ENCODE data around the gene HEMGN. TPM values are rescaled to one million over a fixed set of nuclear protein-coding genes. Genes with fewer than 3 reads are reported as not detected.

Gene HEMGN
- total and polyA plus RNA-seq, 2 of the 8 experiments (the other 6 are each of a cell fraction or from before 2014, with no cell fraction given): not detected

- H3K36me3 ChIP-seq (ENCODE audit: control insufficient read depth in 2 of 4, insufficient read depth in 4 of 4, low read length in 3 of 4): no peaks in the 10 kb centered on the region
- WGBS, 2 experiments (ENCODE audit: extremely low coverage in 1 of 2, insufficient coverage in 1 of 2, insufficient read length in 1 of 2, insufficient replicate concordance in 2 of 2, low coverage in 1 of 2, low lambda C conversion rate in 2 of 2, missing lambda C conversion rate in 1 of 2): 81% methylated on average over 2 of the region's 2 CpGs; no CpG with 5 or more reads in 1 of the 2 experiments
- ChIA-PET POLR2A (ENCODE audit: partially characterized antibody) (interaction anchor here (0.6 kb wide), 1 partner anchor 41 kb away, joined by 3 read pairs; the partner anchor contains the start of gene TRMO), CTCF (ENCODE audit: partially characterized antibody) (interaction anchor here (1.2 to 2.0 kb wide), 2 partner anchors 10 to 12 kb away, joined by 4 to 7 read pairs; no protein-coding TSS in a partner anchor)
- no peak for FAIRE-seq
- H3K4me1 ChIP-seq (replicated peaks in 1 of 4; ENCODE audit: control insufficient read depth in 3 of 4, insufficient read depth in 4 of 4, low read length in 3 of 4): no peaks in the 10 kb centered on the region
- no peaks in the 10 kb centered on the region for H3K9me3 ChIP-seq (ENCODE audit: insufficient read depth in 2 of 2, low read depth in 1 of 2, low read length in 1 of 2)
- no peaks in the 10 kb centered on the region for H3K79me1 ChIP-seq (ENCODE audit: low read depth, low read length)
- no peak for DNase-seq (ENCODE audit: low read depth in 1 of 2, low spot score in 2 of 2)
- H3K4me3 ChIP-seq (ENCODE audit: extremely low read depth in 1 of 4, insufficient read depth in 2 of 4, low read depth in 3 of 4, low read length in 4 of 4): no peak overlapping the region
- H3K14ac ChIP-seq (ENCODE audit: insufficient read length): no peak overlapping the region
- no peak for TF ChIP-seq ATF2 (IDR thresholded peaks at IDR 0.05; ENCODE audit: low read length)
- no peak for TF ChIP-seq MAFK (IDR thresholded peaks at IDR 0.05; ENCODE audit: low read depth, low read length)
- TF ChIP-seq CREB1 (IDR thresholded peaks at IDR 0.05): no peak
- no peak for TF ChIP-seq FOSL1 (IDR thresholded peaks at IDR 0.05; ENCODE audit: insufficient read depth, low read depth, low read length)
- no peak for TF ChIP-seq SUZ12 (IDR thresholded peaks at IDR 0.05; ENCODE audit: low read length)
- TF ChIP-seq JUND (IDR thresholded peaks at IDR 0.05; ENCODE audit: low read length): no peak
- no peak for TF ChIP-seq KDM4A (IDR thresholded peaks at IDR 0.05; ENCODE audit: low read depth, low read length, severe bottlenecking)
- TF ChIP-seq SP4 (IDR thresholded peaks at IDR 0.05; ENCODE audit: low read length): no peak
- no peak for TF ChIP-seq RNF2 (IDR thresholded peaks at IDR 0.05; ENCODE audit: borderline replicate concordance, low read depth, low read length, missing control alignments, poor library complexity, severe bottlenecking)
- H2BK20ac ChIP-seq (ENCODE audit: low read length): no peak overlapping the region
- no peak overlapping the region for H4K91ac ChIP-seq (replicated peaks; ENCODE audit: insufficient read length, low read length)
- H2BK12ac ChIP-seq (ENCODE audit: low read depth, low read length): no peak overlapping the region
- H2AFZ ChIP-seq (ENCODE audit: low read length): no peak overlapping the region
- no peak overlapping the region for H2BK120ac ChIP-seq (replicated peaks; ENCODE audit: low read depth, low read length)
- no peak overlapping the region for H2BK15ac ChIP-seq (ENCODE audit: low read length)
- H4K8ac ChIP-seq (ENCODE audit: extremely low read depth, insufficient read depth, low read length): no peak overlapping the region
- H3K56ac ChIP-seq (replicated peaks; ENCODE audit: insufficient read length, low read depth, low read length): no peak overlapping the region
- H3K23ac ChIP-seq (ENCODE audit: insufficient read length): no peak overlapping the region
- H2BK5ac ChIP-seq (ENCODE audit: low read depth, low read length): no peak overlapping the region
- H3K4ac ChIP-seq (replicated peaks; ENCODE audit: insufficient read length, low read depth, low read length): no peak overlapping the region
- no peaks in the 10 kb centered on the region for H3K23me2 ChIP-seq (ENCODE audit: low read depth, low read length)
- H3K4me2 ChIP-seq (ENCODE audit: insufficient read depth in 1 of 2, low read depth in 2 of 2, low read length in 2 of 2): no peak overlapping the region
- H4K5ac ChIP-seq (ENCODE audit: insufficient read length, low read depth, low read length): no peak overlapping the region
- no peak overlapping the region for H2AK5ac ChIP-seq (ENCODE audit: low read depth, low read length)
- H4K20me1 ChIP-seq (replicated peaks in 1 of 2; ENCODE audit: control insufficient read depth in 1 of 2, insufficient read depth in 2 of 2, low read length in 2 of 2): no peaks in the 10 kb centered on the region
- H3K79me2 ChIP-seq (ENCODE audit: control insufficient read depth in 1 of 2, insufficient read depth in 2 of 2, low read length in 2 of 2): no peaks in the 10 kb centered on the region
- no peak overlapping the region for H3K18ac ChIP-seq (ENCODE audit: extremely low read depth, low read length)
- no peak overlapping the region for H3K9ac ChIP-seq (replicated peaks in 1 of 4; ENCODE audit: extremely low read depth in 1 of 4, low read depth in 3 of 4, low read length in 3 of 4)
- H3K27me3 ChIP-seq (replicated peaks in 1 of 4; ENCODE audit: control insufficient read depth in 3 of 4, extremely low read depth in 1 of 4, insufficient read depth in 3 of 4, low read length in 3 of 4): peaks cover 0 to 3% (median 0%) of the 10 kb centered on the region in 4 experiments; a peak in 3 of 7 replicates
- H3K27ac ChIP-seq (ENCODE audit: low read depth, low read length): no peak overlapping the region
These were observed 25.3 kb upstream of the HEMGN start for GRCh38 chr9:97963232-97963631.
